Measurements from ENCODE around the gene AZI2. TPM values are rescaled to one million over a fixed set of nuclear protein-coding genes. Genes with fewer than 3 reads are reported as not detected.
A peak's percentile ranks its signal among the peaks of the same experiment; 100 is the strongest.

The AZI2 gene
- total and polyA plus RNA-seq, 4 donors = 17.1 to 30.4 (median 22.2) TPM

- no peak for TF ChIP-seq RAD21 (IDR thresholded peaks at IDR 0.05)
These were observed 27.8 kb upstream of the AZI2 start (continued) for GRCh38 chr3:28376424-28376823.

GRCh38 chr3:28349469-28350000 is 911 bp upstream of the AZI2 start:
- no peak for DNase-seq (ENCODE audit: low spot score)
- TF ChIP-seq HNF4G (IDR thresholded peaks at IDR 0.05) (no peak), RAD21 (IDR thresholded peaks at IDR 0.05) (no peak), MAX (IDR thresholded peaks at IDR 0.05) (no peak), CTCF (IDR thresholded peaks at IDR 0.05; ENCODE audit: low read depth, low read length, missing input control) (no peak), HNF4A (conservative IDR thresholded peaks at IDR 0.05) (no peak), TAF1 (conservative IDR thresholded peaks at IDR 0.05) (no peak), FOXA1 (IDR thresholded peaks at IDR 0.05) (no peak), ZBTB33 (IDR thresholded peaks at IDR 0.05) (no peak)
- Histone ChIP-seq H3K27ac (ENCODE audit: low read depth in 1 of 2, low read length in 2 of 2) (peak overlapping the region; percentile 98 to 100), H3K9me3 (ENCODE audit: control insufficient read depth in 4 of 4, low read length in 3 of 4) (peaks cover 1 to 15% (median 5%) of the 10 kb centered on the region in 4 donors), H3K9ac (ENCODE audit: low read depth in 1 of 2, low read length in 2 of 2) (peak overlapping the region; percentile 49 to 92), H3K4me1 (ENCODE audit: control insufficient read depth in 4 of 4, insufficient read depth in 4 of 4, low read length in 3 of 4) (peaks cover 3 to 28% (median 5%) of the 10 kb centered on the region in 4 donors), H3K4me3 (ENCODE audit: low read depth in 1 of 3, low read length in 3 of 3) (peak overlapping the region; percentile 48 to 87 (median 83)), H3K36me3 (ENCODE audit: control insufficient read depth in 4 of 4, insufficient read depth in 3 of 4, low read depth in 1 of 4, low read length in 3 of 4) (peaks cover 0 to 8% (median 0%) of the 10 kb centered on the region in 4 donors), H3K27me3 (ENCODE audit: control insufficient read depth in 4 of 4, insufficient read depth in 4 of 4, low read length in 3 of 4) (no peaks in the 10 kb centered on the region)
- 16% methylated on average over 13 of the region's 13 CpGs for WGBS

GRCh38 chr3:28348265-28348628 is 377 bp downstream of the AZI2 start:
- under 1% methylated on average over 16 of the region's 16 CpGs for WGBS
- H3K4me1 ChIP-seq (ENCODE audit: control insufficient read depth in 4 of 4, insufficient read depth in 4 of 4, low read length in 3 of 4) = peaks cover 3 to 28% (median 5%) of the 10 kb centered on the region in 4 donors
- DNase-seq (ENCODE audit: low spot score) = no peak
- TF ChIP-seq NR2F2 (IDR thresholded peaks at IDR 0.05) = no peak
- TF ChIP-seq JUND (IDR thresholded peaks at IDR 0.05) = no peak
- TF ChIP-seq ZBTB33 (IDR thresholded peaks at IDR 0.05) = no peak
- peak in 1 of 2 donors; percentile 13 for TF ChIP-seq HNF4A (conservative IDR thresholded peaks at IDR 0.05)
- TF ChIP-seq YY1 (IDR thresholded peaks at IDR 0.05) = no peak
- no peak for TF ChIP-seq RAD21 (IDR thresholded peaks at IDR 0.05)
- TF ChIP-seq TAF1 (conservative IDR thresholded peaks at IDR 0.05) = peak; percentile 56
- TF ChIP-seq CTCF (IDR thresholded peaks at IDR 0.05; ENCODE audit: low read depth, low read length, missing input control) = no peak
- TF ChIP-seq ATF3 (IDR thresholded peaks at IDR 0.05) = no peak
- TF ChIP-seq SP1 (IDR thresholded peaks at IDR 0.05) = no peak
- no peak for TF ChIP-seq GABPA (IDR thresholded peaks at IDR 0.05 in 1 of 2, conservative IDR thresholded peaks at IDR 0.05 in 1 of 2)
- TF ChIP-seq FOXA2 (IDR thresholded peaks at IDR 0.05) = no peak
- TF ChIP-seq HNF4G (IDR thresholded peaks at IDR 0.05) = no peak
- no peak for TF ChIP-seq EGR1 (IDR thresholded peaks at IDR 0.05; ENCODE audit: low read depth in 2 of 2)
- TF ChIP-seq REST (IDR thresholded peaks at IDR 0.05) = no peak

More at GRCh38 chr3:28348265-28348628, 377 bp downstream of the AZI2 start:
- Histone ChIP-seq H3K9me3 (ENCODE audit: control insufficient read depth in 4 of 4, low read length in 3 of 4) (peaks cover 0 to 7% (median 2%) of the 10 kb centered on the region in 4 donors), H3K36me3 (ENCODE audit: control insufficient read depth in 4 of 4, insufficient read depth in 3 of 4, low read depth in 1 of 4, low read length in 3 of 4) (peaks cover 0 to 3% (median 0%) of the 10 kb centered on the region in 4 donors), H3K9ac (ENCODE audit: low read depth in 1 of 2, low read length in 2 of 2) (peak overlapping the region; percentile 81 to 97), H3K27ac (ENCODE audit: low read depth in 1 of 2, low read length in 2 of 2) (peak overlapping the region; percentile 98 to 100), H3K27me3 (ENCODE audit: control insufficient read depth in 4 of 4, insufficient read depth in 4 of 4, low read length in 3 of 4) (no peaks in the 10 kb centered on the region), H3K4me3 (ENCODE audit: low read depth in 1 of 3, low read length in 3 of 3) (peak overlapping the region; percentile 48 to 87 (median 83))
